Panc1 (cell line): ENCODE data around the gene PDE4A. TPM values are rescaled to one million over a fixed set of nuclear protein-coding genes. Genes with fewer than 3 reads are reported as not detected.

Experiments used
- ATAC-seq: fragments of 200-7000 bp; cut with Tn5 transposase; 2 replicates; pipeline ENCODE4 v1.9.1; 2020; ENCODE audit warnings: mild to moderate bottlenecking, moderate library complexity
- BruUV-seq: library from RNA; stranded (reverse); fragments of 400-500 nt; replicated peaks from 2 replicates; lab custom pipeline; 2021; lab: Mats Ljungman, UMichigan
- CTCF ChIA-PET: fragments of 300-600 bp; sonication (Branson Sonifier 250); formaldehyde crosslinking; loops from one replicate; lab custom pipeline; 2022; ENCODE audit warnings: antibody characterized with exemption; lab: Charles Lee
- POLR2A ChIA-PET: fragments of 300-600 bp; sonication (Branson Sonifier 250); formaldehyde crosslinking; loops from one replicate; lab custom pipeline; 2022; ENCODE audit warnings: antibody characterized with exemption; lab: Charles Lee
- DNase-seq: peaks from one replicate; pipeline ENCODE4 v3.0.0-alpha.2; 2010; ENCODE audit warnings: low read depth, low spot score
- H3K27ac ChIP-seq: 2 replicates; pipeline ENCODE4 v1.5.1; 2011; ENCODE audit warnings: mild to moderate bottlenecking, low read length, inconsistent platforms
- H3K27me3 ChIP-seq: fragments of 200-500 bp; sonication (Bioruptor generic); 2 replicates; pipeline ENCODE4 v1.6.0; 2014; ENCODE audit warnings: low read length, inconsistent platforms; ENCODE audit not compliant: control insufficient read depth, insufficient read depth
- H3K36me3 ChIP-seq: fragments of 200-500 bp; sonication (Bioruptor generic); 2 replicates; pipeline ENCODE4 v1.5.1; 2014; ENCODE audit warnings: inconsistent platforms, mild to moderate bottlenecking, low read length, moderate library complexity; ENCODE audit not compliant: control insufficient read depth, insufficient read depth
- H3K4me1 ChIP-seq: 2 replicates; pipeline ENCODE4 v1.5.1; 2011; ENCODE audit warnings: inconsistent platforms, mild to moderate bottlenecking, low read length, moderate library complexity; ENCODE audit not compliant: control insufficient read depth, insufficient read depth
- H3K4me3 ChIP-seq, 2 experiments: 2 replicates each; pipeline ENCODE4 v1.5.1; 2011 to 2012; ENCODE audit warnings: low read depth in 2 of 2, low read length in 2 of 2, mild to moderate bottlenecking in 2 of 2, inconsistent platforms in 1 of 2, moderate library complexity in 1 of 2
- H3K9me3 ChIP-seq: fragments of 200-500 bp; sonication (Bioruptor generic); 2 replicates; pipeline ENCODE4 v1.5.1; 2014; ENCODE audit warnings: low read depth, mild to moderate bottlenecking, inconsistent platforms, low read length, moderate library complexity; ENCODE audit not compliant: control insufficient read depth, insufficient read depth
- POLR2AphosphoS5 ChIP-seq: IDR thresholded peaks from 2 replicates; pipeline ENCODE4 v1.6.1; 2012; ENCODE audit warnings: mild to moderate bottlenecking, low read depth, low read length, moderate library complexity
- SIN3A ChIP-seq: IDR thresholded peaks from 2 replicates; pipeline ENCODE4 v1.6.1; 2012; ENCODE audit warnings: low read depth, mild to moderate bottlenecking, low read length, moderate library complexity, borderline replicate concordance; ENCODE audit not compliant: insufficient read depth
- TCF7L2 ChIP-seq: IDR thresholded peaks from 2 replicates; pipeline ENCODE4 v1.6.1; 2011; ENCODE audit warnings: mild to moderate bottlenecking, low read depth, low read length, inconsistent platforms
- in situ Hi-C: cut with HindIII; loops from 2 replicates; pipeline ENCODE4 v1.10.0; 2016; ENCODE audit warnings: low sequenced_read_pairs, low pct_unique_long_range_greater_than_20kb
- intact Hi-C: fragments of 100-400 bp; cut with micrococcal nuclease; formaldehyde crosslinking; loops from one replicate; pipeline ENCODE4 v1.10.0; 2022; ENCODE audit not compliant: unreplicated experiment
- total RNA-seq: library from RNA; stranded (reverse); gene quantifications from one replicate; pipeline ENCODE4 v1.2.1, GENCODE V29; 2021; ENCODE audit not compliant: unreplicated experiment
- TF ChIP-seq, protein P1 (sequence below): fragments of 450-650 bp; IDR thresholded peaks from 2 replicates; pipeline ENCODE4 v1.5.1; 2017; ENCODE audit warnings: mild to moderate bottlenecking
- TF ChIP-seq, protein P2 (sequence below), 2 experiments: IDR thresholded peaks; 2 replicates each; pipeline ENCODE4 v1.6.1; 2011 to 2012; ENCODE audit warnings: low read depth in 2 of 2, control low read depth in 1 of 2, low read length in 1 of 2, mild to moderate bottlenecking in 1 of 2, moderate library complexity in 1 of 2; ENCODE audit not compliant: insufficient read depth in 1 of 2

The PDE4A gene
- total RNA-seq, 1 experiment from 2014 or later, result 25.8 TPM

DNA sequence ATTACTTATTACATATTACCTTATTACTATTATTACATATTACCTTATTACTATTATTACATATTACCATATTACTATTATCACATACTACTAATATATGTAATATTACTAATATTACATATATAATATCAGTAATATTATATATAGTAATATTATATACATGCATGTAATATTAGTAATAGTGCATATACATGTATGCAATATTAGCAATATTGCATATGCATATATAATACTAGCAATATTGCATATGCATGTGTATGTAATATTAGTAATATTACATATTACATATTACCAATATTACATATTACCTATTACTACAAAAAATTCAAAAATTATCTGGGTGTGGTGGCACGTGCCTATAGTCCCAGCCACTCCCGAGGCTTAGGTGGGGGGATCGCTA, 22.4 kb downstream of the PDE4A start:
- DNase-seq (no peak), ATAC-seq (no peak)
- Histone ChIP-seq H3K27me3 (no peaks in the 10 kb centered on the region), H3K4me3 (no peak overlapping the region), H3K9me3 (no peaks in the 10 kb centered on the region), H3K4me1 (no peaks in the 10 kb centered on the region), H3K27ac (no peak overlapping the region), H3K36me3 (no peaks in the 10 kb centered on the region)
- intact Hi-C loops (no loop called here), in situ Hi-C loops (no loop called here)
- BruUV-seq, result no TSS peak
- POLR2A ChIA-PET, result no interaction called here
- TF ChIP-seq POLR2AphosphoS5 (no peak), TCF7L2 (no peak), SIN3A (no peak)
- TF ChIP-seq, protein P1, sequence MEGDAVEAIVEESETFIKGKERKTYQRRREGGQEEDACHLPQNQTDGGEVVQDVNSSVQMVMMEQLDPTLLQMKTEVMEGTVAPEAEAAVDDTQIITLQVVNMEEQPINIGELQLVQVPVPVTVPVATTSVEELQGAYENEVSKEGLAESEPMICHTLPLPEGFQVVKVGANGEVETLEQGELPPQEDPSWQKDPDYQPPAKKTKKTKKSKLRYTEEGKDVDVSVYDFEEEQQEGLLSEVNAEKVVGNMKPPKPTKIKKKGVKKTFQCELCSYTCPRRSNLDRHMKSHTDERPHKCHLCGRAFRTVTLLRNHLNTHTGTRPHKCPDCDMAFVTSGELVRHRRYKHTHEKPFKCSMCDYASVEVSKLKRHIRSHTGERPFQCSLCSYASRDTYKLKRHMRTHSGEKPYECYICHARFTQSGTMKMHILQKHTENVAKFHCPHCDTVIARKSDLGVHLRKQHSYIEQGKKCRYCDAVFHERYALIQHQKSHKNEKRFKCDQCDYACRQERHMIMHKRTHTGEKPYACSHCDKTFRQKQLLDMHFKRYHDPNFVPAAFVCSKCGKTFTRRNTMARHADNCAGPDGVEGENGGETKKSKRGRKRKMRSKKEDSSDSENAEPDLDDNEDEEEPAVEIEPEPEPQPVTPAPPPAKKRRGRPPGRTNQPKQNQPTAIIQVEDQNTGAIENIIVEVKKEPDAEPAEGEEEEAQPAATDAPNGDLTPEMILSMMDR, result no peak
- TF ChIP-seq, protein P2, sequence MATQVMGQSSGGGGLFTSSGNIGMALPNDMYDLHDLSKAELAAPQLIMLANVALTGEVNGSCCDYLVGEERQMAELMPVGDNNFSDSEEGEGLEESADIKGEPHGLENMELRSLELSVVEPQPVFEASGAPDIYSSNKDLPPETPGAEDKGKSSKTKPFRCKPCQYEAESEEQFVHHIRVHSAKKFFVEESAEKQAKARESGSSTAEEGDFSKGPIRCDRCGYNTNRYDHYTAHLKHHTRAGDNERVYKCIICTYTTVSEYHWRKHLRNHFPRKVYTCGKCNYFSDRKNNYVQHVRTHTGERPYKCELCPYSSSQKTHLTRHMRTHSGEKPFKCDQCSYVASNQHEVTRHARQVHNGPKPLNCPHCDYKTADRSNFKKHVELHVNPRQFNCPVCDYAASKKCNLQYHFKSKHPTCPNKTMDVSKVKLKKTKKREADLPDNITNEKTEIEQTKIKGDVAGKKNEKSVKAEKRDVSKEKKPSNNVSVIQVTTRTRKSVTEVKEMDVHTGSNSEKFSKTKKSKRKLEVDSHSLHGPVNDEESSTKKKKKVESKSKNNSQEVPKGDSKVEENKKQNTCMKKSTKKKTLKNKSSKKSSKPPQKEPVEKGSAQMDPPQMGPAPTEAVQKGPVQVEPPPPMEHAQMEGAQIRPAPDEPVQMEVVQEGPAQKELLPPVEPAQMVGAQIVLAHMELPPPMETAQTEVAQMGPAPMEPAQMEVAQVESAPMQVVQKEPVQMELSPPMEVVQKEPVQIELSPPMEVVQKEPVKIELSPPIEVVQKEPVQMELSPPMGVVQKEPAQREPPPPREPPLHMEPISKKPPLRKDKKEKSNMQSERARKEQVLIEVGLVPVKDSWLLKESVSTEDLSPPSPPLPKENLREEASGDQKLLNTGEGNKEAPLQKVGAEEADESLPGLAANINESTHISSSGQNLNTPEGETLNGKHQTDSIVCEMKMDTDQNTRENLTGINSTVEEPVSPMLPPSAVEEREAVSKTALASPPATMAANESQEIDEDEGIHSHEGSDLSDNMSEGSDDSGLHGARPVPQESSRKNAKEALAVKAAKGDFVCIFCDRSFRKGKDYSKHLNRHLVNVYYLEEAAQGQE (IDR thresholded peaks at IDR 0.05; ENCODE audit: insufficient read depth in 1 of 2, low read depth in 2 of 2, low read length in 1 of 2), result no peak
- CTCF ChIA-PET, result no interaction called here

DNA sequence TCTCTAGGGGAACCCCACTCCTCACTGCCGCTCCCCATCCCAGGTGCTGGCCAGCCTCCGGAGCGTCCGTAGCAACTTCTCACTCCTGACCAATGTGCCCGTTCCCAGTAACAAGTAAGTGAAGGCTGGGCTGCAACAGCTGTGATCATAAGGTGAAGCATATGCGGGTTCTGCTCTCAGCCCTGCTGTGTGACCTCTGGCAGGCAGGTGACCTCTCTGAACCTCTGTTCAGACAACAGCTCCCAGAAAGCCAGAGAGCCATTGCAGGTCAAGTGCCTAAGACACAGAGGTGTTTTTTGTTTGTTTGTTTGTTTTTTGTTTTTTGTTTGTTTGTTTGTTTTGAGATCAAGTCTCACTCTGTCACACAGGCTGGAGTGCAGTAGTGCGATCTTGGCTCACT, 28.7 kb downstream of the PDE4A start:
- ATAC-seq (no peak), DNase-seq (no peak)
- BruUV-seq, result no TSS peak
- POLR2A ChIA-PET, result no interaction called here
- in situ Hi-C loops (no loop called here), intact Hi-C loops (no loop called here)
- Histone ChIP-seq H3K27ac (no peak overlapping the region), H3K4me1 (no peaks in the 10 kb centered on the region), H3K9me3 (no peaks in the 10 kb centered on the region), H3K4me3 (no peak overlapping the region), H3K27me3 (no peaks in the 10 kb centered on the region), H3K36me3 (no peaks in the 10 kb centered on the region)
- TF ChIP-seq TCF7L2 (no peak), POLR2AphosphoS5 (no peak), SIN3A (no peak)
- TF ChIP-seq, protein P2 (IDR thresholded peaks at IDR 0.05; ENCODE audit: insufficient read depth in 1 of 2, low read depth in 2 of 2, low read length in 1 of 2), result no peak
- TF ChIP-seq, protein P1, result no peak
- CTCF ChIA-PET, result no interaction called here
